ENCODE data around the gene MAPKAPK2.

DNA sequence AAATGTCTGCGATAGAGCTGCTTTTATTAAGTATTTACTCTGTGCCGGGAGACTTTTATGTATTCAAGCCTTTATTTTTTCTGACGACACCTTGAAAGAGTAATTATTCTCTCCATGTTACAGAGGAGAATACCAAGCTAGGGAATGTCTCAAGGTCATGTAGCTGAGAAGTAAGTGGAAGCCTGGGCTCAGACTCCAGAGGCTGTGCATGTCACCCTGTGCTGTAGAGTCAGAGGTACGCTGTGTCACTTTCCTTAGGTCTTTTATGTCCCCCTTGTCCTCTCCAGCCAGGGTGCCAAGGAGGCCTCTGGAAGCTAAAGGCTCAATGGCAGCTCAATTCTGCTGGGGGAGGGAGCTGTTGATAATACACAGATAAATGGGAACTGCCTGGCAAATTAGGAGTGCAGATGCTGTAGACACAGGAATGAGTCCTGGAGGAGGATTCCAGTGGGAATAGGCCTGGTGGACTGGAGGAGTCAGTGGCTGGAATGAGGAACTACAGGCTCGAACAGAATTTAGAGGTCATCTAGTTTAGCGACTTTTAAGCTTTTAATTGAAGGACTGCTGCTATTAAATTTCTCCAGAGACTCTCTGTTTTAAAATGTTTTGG lies 76.6 kb downstream of the MAPKAPK2 start:
- TF ChIP-seq CTCF (IDR thresholded peaks at IDR 0.05) (peak; percentile 32), EZH2 (IDR thresholded peaks at IDR 0.05) (no peak)
